ENCODE measurements around the gene LIN28A.

The LIN28A gene

GRCh38 chr1:26438041-26438440 is 27.4 kb downstream of the LIN28A start:
- DNase-seq (ENCODE audit: low read depth), result no peak

GRCh38 chr1:26440259-26440658 is 29.6 kb downstream of the LIN28A start:
- DNase-seq (ENCODE audit: low read depth), result no peak

GRCh38 chr1:26449868-26450267 is 39.3 kb downstream of the LIN28A start:
- no peak for DNase-seq (ENCODE audit: low read depth)

- no peak for DNase-seq (ENCODE audit: low read depth)
Measured at GRCh38 chr1:26450908-26451307, 40.3 kb downstream of the LIN28A start.

- DNase-seq (ENCODE audit: low read depth), result no peak
Measured at GRCh38 chr1:26452459-26453183, 42.0 kb downstream of the LIN28A start.

GRCh38 chr1:26459148-26459547 is 48.5 kb downstream of the LIN28A start:
- no peak for DNase-seq (ENCODE audit: low read depth)

GRCh38 chr1:26459573-26460031 is 49.0 kb downstream of the LIN28A start:
- no peak for DNase-seq (ENCODE audit: low read depth)

GRCh38 chr1:26468911-26469310 is 58.3 kb downstream of the LIN28A start:
- no peak for DNase-seq (ENCODE audit: low read depth)

GRCh38 chr1:26469558-26469957 is 58.9 kb downstream of the LIN28A start:
- DNase-seq (ENCODE audit: low read depth), result no peak

- no peak for DNase-seq (ENCODE audit: low read depth)
Measured at GRCh38 chr1:26470878-26471497, 60.4 kb downstream of the LIN28A start.

GRCh38 chr1:26471498-26472319 is 61.1 kb downstream of the LIN28A start:
- no peak for DNase-seq (ENCODE audit: low read depth)

GRCh38 chr1:26472320-26472900 is 61.8 kb downstream of the LIN28A start, which contains the start of gene HMGN2:
HMGN2 (plus strand) TSS chr1:26472440; CDS start chr1:26472613, 173 bp downstream.
- DNase-seq (ENCODE audit: low read depth), result peak; percentile 59

- DNase-seq (ENCODE audit: low read depth), result no peak
Measured at GRCh38 chr1:26472901-26473845, 62.6 kb downstream of the LIN28A start.

- no peak for DNase-seq (ENCODE audit: low read depth)
Measured at GRCh38 chr1:26474818-26475217, 64.2 kb downstream of the LIN28A start.

GRCh38 chr1:26475989-26476388 is 65.4 kb downstream of the LIN28A start:
- no peak for DNase-seq (ENCODE audit: low read depth)

GRCh38 chr1:26476958-26477357 is 66.3 kb downstream of the LIN28A start:
- DNase-seq (ENCODE audit: low read depth), result no peak

GRCh38 chr1:26477446-26478152 is 67.0 kb downstream of the LIN28A start:
- DNase-seq (ENCODE audit: low read depth), result no peak

GRCh38 chr1:26478159-26478558 is 67.5 kb downstream of the LIN28A start:
- DNase-seq (ENCODE audit: low read depth), result no peak

- no peak for DNase-seq (ENCODE audit: low read depth)
Measured at GRCh38 chr1:26478988-26479387, 68.4 kb downstream of the LIN28A start.

Measured in HS-5 (cell line).